Endothelial cell (in vitro differentiated cells): ENCODE measurements around the gene GAD1. TPM values are rescaled to one million over a fixed set of nuclear protein-coding genes. Genes with fewer than 3 reads are reported as not detected.

Experiments
- DNase-seq: peaks from one replicate; pipeline ENCODE4 v3.0.0; 2021; ENCODE audit warnings: low spot score
- H3K27ac Mint-ChIP-seq: one replicate; pipeline ENCODE4 v1.8.0; 2021; ENCODE audit warnings: mixed read lengths, inconsistent platforms; ENCODE audit not compliant: unreplicated experiment
- H3K27me3 Mint-ChIP-seq: one replicate; pipeline ENCODE4 v1.8.0; 2021; ENCODE audit warnings: mild to moderate bottlenecking, moderate library complexity, mixed read lengths, inconsistent platforms; ENCODE audit not compliant: unreplicated experiment
- H3K36me3 Mint-ChIP-seq: one replicate; pipeline ENCODE4 v1.8.0; 2021; ENCODE audit warnings: mild to moderate bottlenecking, low read depth, mixed read lengths, inconsistent platforms; ENCODE audit not compliant: unreplicated experiment
- H3K4me1 Mint-ChIP-seq: one replicate; pipeline ENCODE4 v1.8.0; 2021; ENCODE audit warnings: mild to moderate bottlenecking, mixed read lengths, inconsistent platforms; ENCODE audit not compliant: unreplicated experiment
- H3K4me3 Mint-ChIP-seq: one replicate; pipeline ENCODE4 v1.8.0; 2021; ENCODE audit warnings: mild to moderate bottlenecking, mixed read lengths, inconsistent platforms; ENCODE audit not compliant: unreplicated experiment
- H3K9me3 Mint-ChIP-seq: one replicate; pipeline ENCODE4 v1.8.0; 2021; ENCODE audit warnings: mixed read lengths, inconsistent platforms; ENCODE audit not compliant: unreplicated experiment
- CTCF ChIP-seq: fragments of 200-600 bp; sonication (generic); IDR thresholded peaks from one replicate; pipeline ENCODE4 v1.5.0; 2021; ENCODE audit warnings: antibody characterized with exemption; ENCODE audit not compliant: unreplicated experiment
- total RNA-seq: library from RNA; stranded (reverse); fragmentation: NEBNext Ultra II Directional; extraction: Animal tissue kit (Norgen Biotek cat#: 25700); gene quantifications from one replicate; pipeline ENCODE4 v1.2.1, GENCODE V29; 2021; ENCODE audit not compliant: unreplicated experiment

GAD1 gene
- total RNA-seq, 1 donor from 2014 or later = 129 TPM

GRCh38 chr2:170869036-170869435 is 52.3 kb downstream of the GAD1 start:
- Mint-ChIP-seq H3K4me1 (peaks cover 18% of the 10 kb centered on the region), H3K27ac (no peak overlapping the region), H3K36me3 (no peaks in the 10 kb centered on the region), H3K9me3 (no peaks in the 10 kb centered on the region), H3K4me3 (no peak overlapping the region), H3K27me3 (peaks cover 5% of the 10 kb centered on the region)
- TF ChIP-seq CTCF = no peak
- DNase-seq = no peak

- no peak overlapping the region for H3K27ac Mint-ChIP-seq
- no peaks in the 10 kb centered on the region for H3K9me3 Mint-ChIP-seq
- no peak for DNase-seq
- TF ChIP-seq CTCF = no peak
- H3K36me3 Mint-ChIP-seq = no peaks in the 10 kb centered on the region
- H3K4me3 Mint-ChIP-seq = no peak overlapping the region
- H3K4me1 Mint-ChIP-seq = peaks cover 18% of the 10 kb centered on the region
- H3K27me3 Mint-ChIP-seq = peaks cover 5% of the 10 kb centered on the region
These were observed 52.8 kb downstream of the GAD1 start for GRCh38 chr2:170869461-170869860.

- H3K4me1 Mint-ChIP-seq = peaks cover 18% of the 10 kb centered on the region
These were observed 56.5 kb downstream of the GAD1 start for GRCh38 chr2:170873035-170873692.

GRCh38 chr2:170878066-170878465 is 61.4 kb downstream of the GAD1 start:
- Mint-ChIP-seq H3K9me3 (no peaks in the 10 kb centered on the region), H3K36me3 (no peaks in the 10 kb centered on the region), H3K4me1 (peaks cover 16% of the 10 kb centered on the region), H3K4me3 (no peak overlapping the region), H3K27ac (no peak overlapping the region), H3K27me3 (peaks cover 3% of the 10 kb centered on the region)
- no peak for DNase-seq
- TF ChIP-seq CTCF = no peak

More at GRCh38 chr2:170873035-170873692, 56.5 kb downstream of the GAD1 start:
- peak; percentile 90 for TF ChIP-seq CTCF
- Mint-ChIP-seq H3K36me3 (no peaks in the 10 kb centered on the region), H3K27ac (peak overlapping the region; percentile 100), H3K27me3 (peaks cover 6% of the 10 kb centered on the region), H3K4me3 (peak overlapping the region; percentile 65), H3K9me3 (no peaks in the 10 kb centered on the region)
- peak; percentile 85 for DNase-seq

GRCh38 chr2:170878505-170878904 is 61.8 kb downstream of the GAD1 start:
- peaks cover 11% of the 10 kb centered on the region for H3K4me1 Mint-ChIP-seq
- H3K9me3 Mint-ChIP-seq = no peaks in the 10 kb centered on the region
- no peak overlapping the region for H3K27ac Mint-ChIP-seq
- H3K4me3 Mint-ChIP-seq = no peak overlapping the region
- no peak for DNase-seq
- H3K36me3 Mint-ChIP-seq = no peaks in the 10 kb centered on the region
- H3K27me3 Mint-ChIP-seq = peaks cover 3% of the 10 kb centered on the region
- no peak for TF ChIP-seq CTCF
